Calu3 (cell line): ENCODE results near the gene MSI2. TPM values are rescaled to one million over a fixed set of nuclear protein-coding genes. Genes with fewer than 3 reads are reported as not detected.

Experiments used
- BruUV-seq: library from RNA; stranded (reverse); fragments of 400-500 nt; replicated peaks from 2 replicates; lab custom pipeline; 2021; lab: Mats Ljungman, UMichigan
- CTCF ChIA-PET: fragments of 300-600 bp; sonication (Branson Sonifier 250); formaldehyde crosslinking; loops from one replicate; lab custom pipeline; 2022; ENCODE audit warnings: antibody characterized with exemption; lab: Charles Lee
- DNase-seq: peaks from one replicate; pipeline ENCODE4 v3.0.0; 2022
- H3K27ac Mint-ChIP-seq: one replicate; pipeline ENCODE4 v1.8.0; 2022; ENCODE audit warnings: mixed read lengths; ENCODE audit not compliant: unreplicated experiment
- H3K27me3 Mint-ChIP-seq: one replicate; pipeline ENCODE4 v1.8.0; 2022; ENCODE audit warnings: mixed read lengths; ENCODE audit not compliant: unreplicated experiment
- H3K36me3 Mint-ChIP-seq: one replicate; pipeline ENCODE4 v1.8.0; 2022; ENCODE audit warnings: mild to moderate bottlenecking, moderate library complexity, mixed read lengths; ENCODE audit not compliant: insufficient read depth, unreplicated experiment
- H3K4me1 Mint-ChIP-seq: one replicate; pipeline ENCODE4 v1.8.0; 2022; ENCODE audit warnings: mild to moderate bottlenecking, low read depth, mixed read lengths; ENCODE audit not compliant: unreplicated experiment
- H3K4me3 Mint-ChIP-seq: one replicate; pipeline ENCODE4 v1.8.0; 2022; ENCODE audit warnings: mild to moderate bottlenecking, low read depth, moderate library complexity, mixed read lengths; ENCODE audit not compliant: unreplicated experiment
- H3K9me3 Mint-ChIP-seq: one replicate; pipeline ENCODE4 v1.8.0; 2022; ENCODE audit warnings: low read depth, mixed read lengths; ENCODE audit not compliant: unreplicated experiment
- CTCF ChIP-seq: fragments of 200-600 bp; IDR thresholded peaks from one replicate; pipeline ENCODE4 v1.8.0; 2022; ENCODE audit warnings: antibody characterized with exemption; ENCODE audit not compliant: unreplicated experiment
- intact Hi-C: fragments of 100-400 bp; cut with micrococcal nuclease; formaldehyde crosslinking; loops from one replicate; pipeline ENCODE4 v1.10.0; 2022; ENCODE audit not compliant: unreplicated experiment
- total RNA-seq: library from RNA; stranded (reverse); gene quantifications from 2 replicates; pipeline ENCODE4 v1.2.3, GENCODE V29; 2022

MSI2 gene
- total RNA-seq, 1 experiment from 2014 or later = 66.4 TPM

GRCh38 chr17:57666946-57667345, 410.6 kb downstream of the MSI2 start:
- Mint-ChIP-seq H3K4me3 (no peak overlapping the region), H3K27me3 (no peaks in the 10 kb centered on the region), H3K4me1 (peaks cover 2% of the 10 kb centered on the region), H3K36me3 (peaks cover 12% of the 10 kb centered on the region), H3K9me3 (no peaks in the 10 kb centered on the region), H3K27ac (no peak overlapping the region)
- intact Hi-C loops = no loop called here
- no peak for TF ChIP-seq CTCF
- CTCF ChIA-PET = no interaction called here
- DNase-seq = no peak
- BruUV-seq = no TSS peak

GRCh38 chr17:57667461-57667923, 411.2 kb downstream of the MSI2 start:
- Mint-ChIP-seq H3K4me1 (no peaks in the 10 kb centered on the region), H3K9me3 (no peaks in the 10 kb centered on the region), H3K4me3 (no peak overlapping the region), H3K27me3 (no peaks in the 10 kb centered on the region), H3K36me3 (peaks cover 12% of the 10 kb centered on the region), H3K27ac (no peak overlapping the region)
- CTCF ChIA-PET = no interaction called here
- TF ChIP-seq CTCF = no peak
- no TSS peak for BruUV-seq
- no peak for DNase-seq
- intact Hi-C loops = no loop called here

GRCh38 chr17:57668332-57668731, 412.0 kb downstream of the MSI2 start:
- Mint-ChIP-seq H3K4me1 (no peaks in the 10 kb centered on the region), H3K27me3 (no peaks in the 10 kb centered on the region), H3K27ac (no peak overlapping the region), H3K36me3 (peaks cover 4% of the 10 kb centered on the region), H3K9me3 (no peaks in the 10 kb centered on the region), H3K4me3 (no peak overlapping the region)
- no peak for TF ChIP-seq CTCF
- DNase-seq = no peak
- CTCF ChIA-PET = interaction anchor here (0.7 kb wide), 1 partner anchor 16 kb away, joined by 3 read pairs; no protein-coding TSS in a partner anchor
- BruUV-seq = no TSS peak
- intact Hi-C loops = no loop called here

- intact Hi-C loops = loop anchor here (5.0 to 10.0 kb wide), 3 partner anchors 73 to 538 kb away; no protein-coding TSS in a partner anchor
- no peak for TF ChIP-seq CTCF
- Mint-ChIP-seq H3K4me3 (no peak overlapping the region), H3K27me3 (no peaks in the 10 kb centered on the region), H3K36me3 (peaks cover 10% of the 10 kb centered on the region), H3K27ac (no peak overlapping the region), H3K4me1 (no peaks in the 10 kb centered on the region), H3K9me3 (no peaks in the 10 kb centered on the region)
- CTCF ChIA-PET = interaction anchor here (1.0 kb wide), 1 partner anchor 9 kb away, joined by 3 read pairs; no protein-coding TSS in a partner anchor
- DNase-seq = no peak
- BruUV-seq = no TSS peak
Observed at GRCh38 chr17:57669671-57670529, 413.6 kb downstream of the MSI2 start.
